OCI-LY3 (cell line): ENCODE measurements around the gene ETV7.

Source experiments
- CTCF ChIP-seq: fragments of 200-600, 300-600 bp; sonication (generic); IDR thresholded peaks from 2 replicates; pipeline ENCODE4 v1.5.1; 2014; ENCODE audit warnings: antibody characterized with exemption, low read length, low read depth
- EZH2phosphoT487 ChIP-seq: fragments of 200-600 bp; shearing (Covaris generic); IDR thresholded peaks from 2 replicates; pipeline ENCODE4 v1.6.1; 2018; ENCODE audit warnings: antibody characterized with exemption, mixed run types, low read depth

GRCh38 chr6:36336779-36337241, 50.7 kb downstream of the ETV7 start, which contains the start of gene BNIP5:
- TF ChIP-seq CTCF = no peak
- no peak for TF ChIP-seq EZH2phosphoT487
